Measurements from ENCODE around the gene PCSK5.
"Not testable (repeated sequence)": the region's sequence is repeated elsewhere in the genome, so short reads cannot be mapped to it uniquely, and the experiment has no call there.

- not testable (repeated sequence) for TF ChIP-seq POLR2A (IDR thresholded peaks at IDR 0.05; ENCODE audit: low read length); GATA1 (IDR thresholded peaks at IDR 0.05; ENCODE audit: low read depth, low read length)
Measured at GRCh38 chr9:75963321-75963720, 72.8 kb downstream of the PCSK5 start.
